HG02623 (cell line): ENCODE results near the gene APOA5.
"Not testable (repeated sequence)": the region's sequence is repeated elsewhere in the genome, so short reads cannot be mapped to it uniquely, and the experiment has no call there.

Source experiments
- ATAC-seq: cut with Tn5 transposase; IDR thresholded peaks from one replicate; pipeline ENCODE4 v1.9.1; 2021; ENCODE audit warnings: moderate library complexity; ENCODE audit not compliant: unreplicated experiment

APOA5 gene, protein sequence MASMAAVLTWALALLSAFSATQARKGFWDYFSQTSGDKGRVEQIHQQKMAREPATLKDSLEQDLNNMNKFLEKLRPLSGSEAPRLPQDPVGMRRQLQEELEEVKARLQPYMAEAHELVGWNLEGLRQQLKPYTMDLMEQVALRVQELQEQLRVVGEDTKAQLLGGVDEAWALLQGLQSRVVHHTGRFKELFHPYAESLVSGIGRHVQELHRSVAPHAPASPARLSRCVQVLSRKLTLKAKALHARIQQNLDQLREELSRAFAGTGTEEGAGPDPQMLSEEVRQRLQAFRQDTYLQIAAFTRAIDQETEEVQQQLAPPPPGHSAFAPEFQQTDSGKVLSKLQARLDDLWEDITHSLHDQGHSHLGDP

DNA sequence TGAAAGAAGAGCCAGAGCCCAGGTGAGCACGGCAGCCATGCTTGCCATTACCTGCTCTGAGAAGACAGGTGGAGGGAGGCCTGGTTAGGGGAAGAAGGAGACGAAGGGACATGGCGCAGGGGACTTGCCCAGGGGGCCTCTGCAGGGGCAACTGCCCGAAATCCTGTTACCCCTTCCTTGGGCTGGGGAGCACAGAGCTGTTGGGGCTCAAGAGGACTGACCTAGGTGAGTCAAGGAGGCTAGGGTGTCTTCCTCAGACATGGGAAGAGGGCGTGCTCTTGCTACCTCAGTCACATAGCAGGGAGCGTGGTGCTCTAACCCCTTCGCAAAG is at the start of gene APOA5:
Gene APOA5, minus strand, starts transcription at position 67 of the 331 bp plus-strand sequence. Its CDS starts 19 bp downstream, at position 48.
- ATAC-seq = no peak

GRCh38 chr11:116840746-116841296 is 49.1 kb upstream of the APOA5 start:
- ATAC-seq = no peak

DNA sequence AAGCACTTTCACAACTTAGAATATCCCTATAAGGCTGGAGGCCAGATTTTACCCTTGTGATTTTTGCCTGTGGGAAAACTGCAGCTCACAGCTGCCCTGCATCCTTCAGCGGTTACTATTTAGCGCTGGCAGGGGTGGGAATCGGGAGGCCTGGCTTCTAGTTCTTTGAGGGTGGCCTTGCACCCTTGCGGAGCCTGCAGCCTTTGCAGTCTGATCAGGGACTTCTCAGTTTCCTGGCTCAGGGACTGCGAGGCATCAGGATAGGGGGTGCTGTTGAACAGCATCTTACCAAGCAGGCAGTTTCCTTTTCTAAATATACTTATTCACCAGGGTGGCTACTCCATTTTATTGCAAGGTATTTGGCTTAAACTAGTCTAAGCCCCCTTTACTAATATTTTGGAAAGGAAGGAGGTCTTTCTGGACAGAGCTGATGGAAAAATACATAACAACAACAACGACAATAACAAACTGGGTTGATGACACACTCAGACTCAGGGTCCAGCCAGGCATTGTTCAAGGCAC is 48.6 kb upstream of the APOA5 start:
- ATAC-seq = no peak

GRCh38 chr11:116838321-116839084 is 46.8 kb upstream of the APOA5 start:
- ATAC-seq = no peak

- ATAC-seq = no peak
Measured at GRCh38 chr11:116837231-116838091, 45.8 kb upstream of the APOA5 start, which contains the start of gene APOA1. TSS of gene APOA1 (minus strand) at chr11:116837622. CDS start at chr11:116837387, 235 bp downstream.

- no peak for ATAC-seq
Measured at GRCh38 chr11:116836632-116836991, 44.9 kb upstream of the APOA5 start.

GRCh38 chr11:116835791-116836631 is 44.3 kb upstream of the APOA5 start:
- peak; percentile 59 for ATAC-seq

DNA sequence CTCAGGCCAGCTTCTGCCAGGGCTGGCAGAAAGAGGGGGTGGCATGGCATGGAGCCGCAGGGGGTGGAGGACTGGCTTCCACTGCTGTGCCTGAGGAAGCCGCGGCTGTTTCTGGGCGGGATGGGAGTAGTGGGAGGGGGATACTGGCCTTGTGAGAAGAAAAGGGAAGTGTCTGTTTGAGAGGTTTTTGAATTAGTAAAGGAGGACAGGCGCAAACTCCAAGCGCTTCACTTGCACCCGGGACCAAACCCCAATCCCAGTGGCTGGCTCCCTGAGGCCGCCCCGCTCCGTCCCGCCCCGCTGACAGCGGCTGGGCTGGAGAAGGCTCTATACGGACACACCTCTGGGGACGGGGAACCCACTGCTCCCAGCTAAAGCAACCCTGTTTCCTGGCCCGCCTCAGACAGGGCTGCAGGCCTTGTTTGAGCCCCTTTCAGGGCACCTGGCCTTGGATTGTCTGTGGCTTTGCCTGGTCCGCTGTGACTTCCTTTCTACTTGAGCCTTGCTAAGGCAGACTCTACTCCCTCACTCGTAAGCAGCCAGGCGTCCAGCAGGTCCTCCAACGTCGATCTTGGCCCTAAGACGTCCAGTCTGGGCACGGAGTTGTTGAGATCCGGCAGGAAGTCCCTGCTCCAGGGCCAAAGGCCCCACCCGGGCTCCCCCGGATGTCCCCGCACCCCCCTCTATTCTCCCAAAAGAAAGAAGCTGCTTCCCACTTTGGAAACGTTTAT is 43.5 kb upstream of the APOA5 start:
- no peak for ATAC-seq

GRCh38 chr11:116834535-116835041 is 42.9 kb upstream of the APOA5 start:
- not testable (repeated sequence) for ATAC-seq

- ATAC-seq = no peak
Measured at GRCh38 chr11:116833816-116834534, 42.3 kb upstream of the APOA5 start.

- ATAC-seq = no peak
Measured at GRCh38 chr11:116833491-116833815, 41.8 kb upstream of the APOA5 start.

GRCh38 chr11:116832350-116833290 is 40.9 kb upstream of the APOA5 start:
- ATAC-seq = no peak

GRCh38 chr11:116831790-116832349 is 40.2 kb upstream of the APOA5 start:
- no peak for ATAC-seq

DNA sequence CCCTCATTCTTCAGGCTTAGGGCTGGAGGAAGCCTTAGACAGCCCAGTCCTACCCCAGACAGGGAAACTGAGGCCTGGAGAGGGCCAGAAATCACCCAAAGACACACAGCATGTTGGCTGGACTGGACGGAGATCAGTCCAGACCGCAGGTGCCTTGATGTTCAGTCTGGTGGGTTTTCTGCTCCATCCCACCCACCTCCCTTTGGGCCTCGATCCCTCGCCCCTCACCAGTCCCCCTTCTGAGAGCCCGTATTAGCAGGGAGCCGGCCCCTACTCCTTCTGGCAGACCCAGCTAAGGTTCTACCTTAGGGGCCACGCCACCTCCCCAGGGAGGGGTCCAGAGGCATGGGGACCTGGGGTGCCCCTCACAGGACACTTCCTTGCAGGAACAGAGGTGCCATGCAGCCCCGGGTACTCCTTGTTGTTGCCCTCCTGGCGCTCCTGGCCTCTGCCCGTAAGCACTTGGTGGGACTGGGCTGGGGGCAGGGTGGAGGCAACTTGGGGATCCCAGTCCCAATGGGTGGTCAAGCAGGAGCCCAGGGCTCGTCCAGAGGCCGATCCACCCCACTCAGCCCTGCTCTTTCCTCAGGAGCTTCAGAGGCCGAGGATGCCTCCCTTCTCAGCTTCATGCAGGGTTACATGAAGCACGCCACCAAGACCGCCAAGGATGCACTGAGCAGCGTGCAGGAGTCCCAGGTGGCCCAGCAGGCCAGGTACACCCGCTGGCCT is 38.7 kb upstream of the APOA5 start:
- ATAC-seq = no peak

DNA sequence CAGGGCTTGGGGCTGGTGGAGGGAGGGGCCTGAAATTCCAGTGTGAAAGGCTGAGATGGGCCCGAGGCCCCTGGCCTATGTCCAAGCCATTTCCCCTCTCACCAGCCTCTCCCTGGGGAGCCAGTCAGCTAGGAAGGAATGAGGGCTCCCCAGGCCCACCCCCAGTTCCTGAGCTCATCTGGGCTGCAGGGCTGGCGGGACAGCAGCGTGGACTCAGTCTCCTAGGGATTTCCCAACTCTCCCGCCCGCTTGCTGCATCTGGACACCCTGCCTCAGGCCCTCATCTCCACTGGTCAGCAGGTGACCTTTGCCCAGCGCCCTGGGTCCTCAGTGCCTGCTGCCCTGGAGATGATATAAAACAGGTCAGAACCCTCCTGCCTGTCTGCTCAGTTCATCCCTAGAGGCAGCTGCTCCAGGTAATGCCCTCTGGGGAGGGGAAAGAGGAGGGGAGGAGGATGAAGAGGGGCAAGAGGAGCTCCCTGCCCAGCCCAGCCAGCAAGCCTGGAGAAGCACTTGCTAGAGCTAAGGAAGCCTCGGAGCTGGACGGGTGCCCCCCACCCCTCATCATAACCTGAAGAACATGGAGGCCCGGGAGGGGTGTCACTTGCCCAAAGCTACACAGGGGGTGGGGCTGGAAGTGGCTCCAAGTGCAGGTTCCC is 38.0 kb upstream of the APOA5 start, which contains the start of gene APOC3:
Gene APOC3, plus strand, starts transcription at position 383 of the 659 bp plus-strand sequence. CDS start 676 bp downstream, outside the sequence.
- ATAC-seq = no peak
